ENCODE results near the gene SELENOK. TPM values are rescaled to one million over a fixed set of nuclear protein-coding genes. Genes with fewer than 3 reads are reported as not detected.
"Not testable (repeated sequence)": the region's sequence is repeated elsewhere in the genome, so short reads cannot be mapped to it uniquely, and the experiment has no call there.

Gene SELENOK
- polyA plus RNA-seq (ENCODE audit: insufficient read length) = 64.7 TPM
- long read RNA-seq, donor 1, transcript SELENOK-204 (5 exons, 1,633 nt) = major isoform, 46 of 106 reads
- long read RNA-seq, donor 1, partial matches to known transcripts = 58 of 106 reads
- long read RNA-seq, donor 1, other reads (novel, unspliced or antisense) = 0 of 106 reads
- long read RNA-seq, donor 2, transcript SELENOK-204 (5 exons, 1,633 nt) = major isoform, 51 of 64 reads
- long read RNA-seq, donor 2, partial matches to known transcripts = 9 of 64 reads
- long read RNA-seq, donor 2, other reads (novel, unspliced or antisense) = 0 of 64 reads
- long read RNA-seq, donor 3, transcript SELENOK-204 (5 exons, 1,633 nt) = major isoform, 39 of 40 reads
- long read RNA-seq, donor 3, partial matches to known transcripts = 0 of 40 reads
- long read RNA-seq, donor 3, other reads (novel, unspliced or antisense) = 0 of 40 reads
- long read RNA-seq, donor 4, transcript SELENOK-204 (5 exons, 1,633 nt) = major isoform, 14 of 15 reads
- long read RNA-seq, donor 4, partial matches to known transcripts = 0 of 15 reads
- long read RNA-seq, donor 4, other reads (novel, unspliced or antisense) = 0 of 15 reads
- long read RNA-seq, donor 5, transcript SELENOK-204 (5 exons, 1,633 nt) = major isoform, 150 of 170 reads
- long read RNA-seq, donor 5, partial matches to known transcripts = 12 of 170 reads
- long read RNA-seq, donor 5, other reads (novel, unspliced or antisense) = 0 of 170 reads
- long read RNA-seq, donor 6, transcript SELENOK-202 (2 exons, 574 nt) = minor isoform, 9 of 78 reads
- long read RNA-seq, donor 6, transcript SELENOK-204 (5 exons, 1,633 nt) = major isoform, 54 of 78 reads
- long read RNA-seq, donor 6, partial matches to known transcripts = 14 of 78 reads
- long read RNA-seq, donor 6, other reads (novel, unspliced or antisense) = 0 of 78 reads
- long read RNA-seq, donor 7, transcript SELENOK-204 (5 exons, 1,633 nt) = major isoform, 88 of 114 reads
- long read RNA-seq, donor 7, partial matches to known transcripts = 21 of 114 reads
- long read RNA-seq, donor 7, other reads (novel, unspliced or antisense) = 0 of 114 reads
- long read RNA-seq, donor 8, transcript SELENOK-204 (5 exons, 1,633 nt) = major isoform, 28 of 30 reads
- long read RNA-seq, donor 8, partial matches to known transcripts = 0 of 30 reads
- long read RNA-seq, donor 8, other reads (novel, unspliced or antisense) = 0 of 30 reads

GRCh38 chr3:53891497-53892285 is at the start of gene SELENOK:
Gene SELENOK (minus strand): TSS chr3:53891859.
- peak; percentile 99 for DNase-seq

GRCh38 chr3:53941184-53941583 is 49.5 kb upstream of the SELENOK start:
- no peak for DNase-seq

GRCh38 chr3:53940623-53941022 is 49.0 kb upstream of the SELENOK start:
- no peak for DNase-seq

GRCh38 chr3:53939813-53940212 is 48.2 kb upstream of the SELENOK start:
- DNase-seq = no peak

GRCh38 chr3:53939086-53939582 is 47.5 kb upstream of the SELENOK start:
- DNase-seq = no peak

- peak; percentile 54 for DNase-seq
These were observed 47.0 kb upstream of the SELENOK start for GRCh38 chr3:53938645-53939044.

GRCh38 chr3:53936347-53936746 is 44.7 kb upstream of the SELENOK start:
- no peak for DNase-seq

GRCh38 chr3:53935283-53935901 is 43.7 kb upstream of the SELENOK start:
- DNase-seq = no peak

GRCh38 chr3:53927208-53927872 is 35.7 kb upstream of the SELENOK start:
- not testable (repeated sequence) for DNase-seq

- no peak for DNase-seq
These were observed 29.6 kb upstream of the SELENOK start for GRCh38 chr3:53921296-53921695.

- DNase-seq = no peak
These were observed 28.1 kb upstream of the SELENOK start for GRCh38 chr3:53919741-53920140.

- no peak for DNase-seq
These were observed 21.7 kb upstream of the SELENOK start for GRCh38 chr3:53913401-53913800.

- DNase-seq = no peak
These were observed 11.1 kb upstream of the SELENOK start for GRCh38 chr3:53902711-53903110.

- no peak for DNase-seq
These were observed 10.4 kb upstream of the SELENOK start for GRCh38 chr3:53902067-53902466.

GRCh38 chr3:53900666-53901331 is 9.1 kb upstream of the SELENOK start:
- no peak for DNase-seq

GRCh38 chr3:53899750-53900149 is 8.1 kb upstream of the SELENOK start:
- no peak for DNase-seq

- no peak for DNase-seq
These were observed 603 bp upstream of the SELENOK start for GRCh38 chr3:53892286-53892637.

- peak; percentile 36 for DNase-seq
These were observed 758 bp downstream of the SELENOK start for GRCh38 chr3:53890726-53891475.

- no peak for DNase-seq
These were observed 3.4 kb downstream of the SELENOK start for GRCh38 chr3:53888232-53888631.
